Neural cell (in vitro differentiated cells): ENCODE results near the gene ELP5. TPM values are rescaled to one million over a fixed set of nuclear protein-coding genes. Genes with fewer than 3 reads are reported as not detected.

Experiments used
- H2AFZ ChIP-seq: fragments of 200-600, 300-800 bp; sonication (generic), shearing (Covaris generic); 2 replicates; pipeline ENCODE4 v1.6.0; 2014; ENCODE audit warnings: low read depth, mild to moderate bottlenecking, antibody characterized with exemption, low read length, moderate library complexity
- H3F3A ChIP-seq: fragments of 200-600 bp; shearing (Covaris generic); 2 replicates; pipeline ENCODE4 v1.6.1; 2016; ENCODE audit warnings: mild to moderate bottlenecking, moderate library complexity, mixed read lengths, antibody characterized with exemption, low read length; ENCODE audit not compliant: insufficient read depth, poor library complexity, severe bottlenecking
- H3K27ac ChIP-seq: fragments of 200-600, 300-800 bp; sonication (generic), shearing (Covaris generic); 2 replicates; pipeline ENCODE4 v1.5.1; 2014; ENCODE audit warnings: mild to moderate bottlenecking, low read length, moderate library complexity
- H3K27me3 ChIP-seq: fragments of 300-800, 200-600 bp; sonication (generic), shearing (Covaris generic); 2 replicates; pipeline ENCODE4 v1.6.0; 2014; ENCODE audit warnings: mild to moderate bottlenecking, low read depth, low read length, moderate library complexity; ENCODE audit not compliant: insufficient read depth
- H3K36me3 ChIP-seq: fragments of 300-800, 200-600 bp; sonication (generic), shearing (Covaris generic); 2 replicates; pipeline ENCODE4 v1.5.1; 2014; ENCODE audit warnings: mild to moderate bottlenecking, antibody characterized with exemption, low read length, moderate library complexity; ENCODE audit not compliant: insufficient read depth
- H3K4me2 ChIP-seq: fragments of 300-800, 200-600 bp; sonication (generic), shearing (Covaris generic); 2 replicates; pipeline ENCODE4 v1.6.0; 2014; ENCODE audit warnings: mild to moderate bottlenecking, low read length
- H3K4me3 ChIP-seq: fragments of 300-800, 200-600 bp; sonication (generic), shearing (Covaris generic); 2 replicates; pipeline ENCODE4 v1.5.1; 2014; ENCODE audit warnings: mild to moderate bottlenecking, low read length, moderate library complexity
- H3K79me2 ChIP-seq: fragments of 200-600 bp; shearing (Covaris generic); replicated peaks from 2 replicates; pipeline ENCODE4 v1.6.0; 2014; ENCODE audit warnings: mild to moderate bottlenecking, low read length, moderate library complexity; ENCODE audit not compliant: insufficient read depth
- H3K9ac ChIP-seq: fragments of 300-800, 200-600 bp; sonication (generic), shearing (Covaris generic); 2 replicates; pipeline ENCODE4 v1.6.1; 2016; ENCODE audit warnings: mild to moderate bottlenecking, low read length, mixed read lengths
- H3K9me2 ChIP-seq: fragments of 200-600 bp; shearing (Covaris generic); 2 replicates; pipeline ENCODE4 v1.6.1; 2016; ENCODE audit warnings: mild to moderate bottlenecking, low read length, mixed read lengths; ENCODE audit not compliant: insufficient read depth
- H3K9me3 ChIP-seq: fragments of 200-600, 300-800 bp; sonication (generic), shearing (Covaris generic); 2 replicates; pipeline ENCODE4 v1.6.1; 2016; ENCODE audit warnings: mild to moderate bottlenecking, mixed run types, low read length, moderate library complexity, mixed read lengths
- H4K20me1 ChIP-seq: fragments of 200-600 bp; shearing (Covaris generic); 2 replicates; pipeline ENCODE4 v1.6.1; 2016; ENCODE audit warnings: mild to moderate bottlenecking, mixed run types; ENCODE audit not compliant: insufficient read depth
- EP300 ChIP-seq: fragments of 450-650 bp; conservative IDR thresholded peaks from 2 replicates; pipeline ENCODE4 v1.6.1; 2014; ENCODE audit warnings: antibody characterized with exemption, mild to moderate bottlenecking, moderate library complexity; ENCODE audit not compliant: poor library complexity, severe bottlenecking
- EZH2 ChIP-seq: fragments of 200-600, 300-800 bp; shearing (Covaris generic), sonication (generic); IDR thresholded peaks from 2 replicates; pipeline ENCODE4 v1.6.1; 2014; ENCODE audit warnings: antibody characterized with exemption, low read length, borderline replicate concordance, mild to moderate bottlenecking; ENCODE audit not compliant: insufficient read depth, poor library complexity, severe bottlenecking
- MXI1 ChIP-seq: fragments of 450-650 bp; conservative IDR thresholded peaks from 2 replicates; pipeline ENCODE4 v1.6.1; 2014; ENCODE audit warnings: antibody characterized with exemption, mild to moderate bottlenecking; ENCODE audit not compliant: poor library complexity, severe bottlenecking
- POLR2AphosphoS5 ChIP-seq: IDR thresholded peaks from 2 replicates; pipeline ENCODE4 v1.6.1; 2012
- RAD21 ChIP-seq: fragments of 450-650 bp; conservative IDR thresholded peaks from 2 replicates; pipeline ENCODE4 v1.6.1; 2014; ENCODE audit warnings: antibody characterized with exemption, mild to moderate bottlenecking, moderate library complexity
- REST ChIP-seq: IDR thresholded peaks from 2 replicates; pipeline ENCODE4 v1.6.1; 2012; ENCODE audit warnings: borderline replicate concordance
- SMC3 ChIP-seq: fragments of 450-650 bp; conservative IDR thresholded peaks from 2 replicates; pipeline ENCODE4 v1.6.1; 2014; ENCODE audit warnings: antibody characterized with exemption, mild to moderate bottlenecking, moderate library complexity; ENCODE audit not compliant: poor library complexity
- TAF1 ChIP-seq: IDR thresholded peaks from 2 replicates; pipeline ENCODE4 v1.6.1; 2012; ENCODE audit warnings: low read depth
- polyA plus RNA-seq: library from polyadenylated mRNA; depleted of rRNA; stranded (reverse); fragments of >200 nt; gene quantifications from 2 replicates; pipeline ENCODE4 v1.2.3, GENCODE V29; 2014
- TF ChIP-seq, protein P1 (sequence below): fragments of 450-650 bp; IDR thresholded peaks from 2 replicates; pipeline ENCODE4 v1.5.1; 2014; ENCODE audit warnings: antibody characterized with exemption, mild to moderate bottlenecking, moderate library complexity; ENCODE audit not compliant: poor library complexity, severe bottlenecking

ELP5 gene
- polyA plus RNA-seq, 1 donor from 2014 or later: 82.7 TPM

GRCh38 chr17:7283471-7284216, 31.6 kb downstream of the ELP5 start:
- Histone ChIP-seq H3F3A (no peaks in the 10 kb centered on the region), H3K4me3 (no peak overlapping the region), H3K27me3 (peaks cover 31% of the 10 kb centered on the region), H3K9me3 (no peaks in the 10 kb centered on the region), H3K79me2 (no peaks in the 10 kb centered on the region), H3K9ac (no peak overlapping the region), H3K36me3 (no peaks in the 10 kb centered on the region), H3K27ac (no peak overlapping the region), H2AFZ (no peak overlapping the region), H4K20me1 (no peaks in the 10 kb centered on the region), H3K9me2 (no peaks in the 10 kb centered on the region), H3K4me2 (no peak overlapping the region)
- no peak for TF ChIP-seq SMC3

DNA sequence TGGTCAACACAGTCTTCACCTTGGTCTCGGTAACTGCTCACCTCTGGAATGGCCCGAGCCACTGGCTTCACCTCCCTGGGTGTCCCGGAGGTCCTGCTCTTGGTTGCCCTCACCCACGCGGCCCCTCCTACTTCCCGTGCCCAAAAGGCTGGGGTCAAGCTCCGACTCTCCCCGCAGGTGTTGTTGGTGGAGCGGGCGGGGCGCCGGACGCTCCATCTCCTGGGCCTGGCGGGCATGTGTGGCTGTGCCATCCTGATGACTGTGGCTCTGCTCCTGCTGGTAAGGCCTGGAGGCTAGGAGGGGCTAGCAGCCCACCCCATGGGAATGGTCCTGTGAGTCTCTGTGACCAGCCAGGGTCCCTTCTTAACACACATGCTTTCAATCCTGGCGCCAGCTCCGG, 32.9 kb downstream of the ELP5 start:
- Histone ChIP-seq H3K4me2 (no peak overlapping the region), H3K9me3 (no peaks in the 10 kb centered on the region), H3F3A (no peaks in the 10 kb centered on the region), H3K27ac (no peak overlapping the region), H3K9ac (no peak overlapping the region), H3K4me3 (no peak overlapping the region), H4K20me1 (no peaks in the 10 kb centered on the region), H3K27me3 (peaks cover 31% of the 10 kb centered on the region), H2AFZ (no peak overlapping the region), H3K79me2 (no peaks in the 10 kb centered on the region), H3K36me3 (no peaks in the 10 kb centered on the region), H3K9me2 (no peaks in the 10 kb centered on the region)
- TF ChIP-seq, protein P1, sequence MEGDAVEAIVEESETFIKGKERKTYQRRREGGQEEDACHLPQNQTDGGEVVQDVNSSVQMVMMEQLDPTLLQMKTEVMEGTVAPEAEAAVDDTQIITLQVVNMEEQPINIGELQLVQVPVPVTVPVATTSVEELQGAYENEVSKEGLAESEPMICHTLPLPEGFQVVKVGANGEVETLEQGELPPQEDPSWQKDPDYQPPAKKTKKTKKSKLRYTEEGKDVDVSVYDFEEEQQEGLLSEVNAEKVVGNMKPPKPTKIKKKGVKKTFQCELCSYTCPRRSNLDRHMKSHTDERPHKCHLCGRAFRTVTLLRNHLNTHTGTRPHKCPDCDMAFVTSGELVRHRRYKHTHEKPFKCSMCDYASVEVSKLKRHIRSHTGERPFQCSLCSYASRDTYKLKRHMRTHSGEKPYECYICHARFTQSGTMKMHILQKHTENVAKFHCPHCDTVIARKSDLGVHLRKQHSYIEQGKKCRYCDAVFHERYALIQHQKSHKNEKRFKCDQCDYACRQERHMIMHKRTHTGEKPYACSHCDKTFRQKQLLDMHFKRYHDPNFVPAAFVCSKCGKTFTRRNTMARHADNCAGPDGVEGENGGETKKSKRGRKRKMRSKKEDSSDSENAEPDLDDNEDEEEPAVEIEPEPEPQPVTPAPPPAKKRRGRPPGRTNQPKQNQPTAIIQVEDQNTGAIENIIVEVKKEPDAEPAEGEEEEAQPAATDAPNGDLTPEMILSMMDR: no peak
- no peak for TF ChIP-seq RAD21
- TF ChIP-seq MXI1: no peak
- no peak for TF ChIP-seq EZH2
- no peak for TF ChIP-seq TAF1
- TF ChIP-seq POLR2AphosphoS5: no peak
- no peak for TF ChIP-seq EP300

DNA sequence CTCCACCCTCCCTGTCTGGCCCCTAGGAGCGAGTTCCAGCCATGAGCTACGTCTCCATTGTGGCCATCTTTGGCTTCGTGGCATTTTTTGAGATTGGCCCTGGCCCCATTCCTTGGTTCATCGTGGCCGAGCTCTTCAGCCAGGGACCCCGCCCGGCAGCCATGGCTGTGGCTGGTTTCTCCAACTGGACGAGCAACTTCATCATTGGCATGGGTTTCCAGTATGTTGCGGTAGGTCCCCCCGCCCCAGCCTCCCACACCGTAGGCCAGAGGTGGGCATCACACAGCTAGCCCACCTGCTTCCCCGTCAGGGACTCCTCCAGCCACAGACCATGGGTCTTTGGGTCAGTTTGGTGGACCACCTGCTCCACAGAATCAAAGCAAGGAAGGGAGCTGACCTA, 33.7 kb downstream of the ELP5 start:
- H3K27me3 ChIP-seq: peaks cover 30% of the 10 kb centered on the region
- no peak overlapping the region for H3K27ac ChIP-seq
- H3K4me3 ChIP-seq: no peak overlapping the region
- no peaks in the 10 kb centered on the region for H3F3A ChIP-seq
- H3K9ac ChIP-seq: no peak overlapping the region
- H3K9me2 ChIP-seq: no peaks in the 10 kb centered on the region
- no peaks in the 10 kb centered on the region for H3K36me3 ChIP-seq
- no peaks in the 10 kb centered on the region for H3K9me3 ChIP-seq
- no peaks in the 10 kb centered on the region for H4K20me1 ChIP-seq
- H3K79me2 ChIP-seq: no peaks in the 10 kb centered on the region
- H2AFZ ChIP-seq: no peak overlapping the region
- TF ChIP-seq EP300: no peak
- TF ChIP-seq MXI1: no peak
- no peak for TF ChIP-seq REST
- TF ChIP-seq POLR2AphosphoS5: no peak
- no peak for TF ChIP-seq TAF1
- no peak for TF ChIP-seq EZH2
- TF ChIP-seq, protein P1: no peak
- TF ChIP-seq SMC3: no peak
- no peak for TF ChIP-seq RAD21
- H3K4me2 ChIP-seq: no peak overlapping the region
